ENCODE data around the gene ACAA1.

Gene ACAA1

DNA sequence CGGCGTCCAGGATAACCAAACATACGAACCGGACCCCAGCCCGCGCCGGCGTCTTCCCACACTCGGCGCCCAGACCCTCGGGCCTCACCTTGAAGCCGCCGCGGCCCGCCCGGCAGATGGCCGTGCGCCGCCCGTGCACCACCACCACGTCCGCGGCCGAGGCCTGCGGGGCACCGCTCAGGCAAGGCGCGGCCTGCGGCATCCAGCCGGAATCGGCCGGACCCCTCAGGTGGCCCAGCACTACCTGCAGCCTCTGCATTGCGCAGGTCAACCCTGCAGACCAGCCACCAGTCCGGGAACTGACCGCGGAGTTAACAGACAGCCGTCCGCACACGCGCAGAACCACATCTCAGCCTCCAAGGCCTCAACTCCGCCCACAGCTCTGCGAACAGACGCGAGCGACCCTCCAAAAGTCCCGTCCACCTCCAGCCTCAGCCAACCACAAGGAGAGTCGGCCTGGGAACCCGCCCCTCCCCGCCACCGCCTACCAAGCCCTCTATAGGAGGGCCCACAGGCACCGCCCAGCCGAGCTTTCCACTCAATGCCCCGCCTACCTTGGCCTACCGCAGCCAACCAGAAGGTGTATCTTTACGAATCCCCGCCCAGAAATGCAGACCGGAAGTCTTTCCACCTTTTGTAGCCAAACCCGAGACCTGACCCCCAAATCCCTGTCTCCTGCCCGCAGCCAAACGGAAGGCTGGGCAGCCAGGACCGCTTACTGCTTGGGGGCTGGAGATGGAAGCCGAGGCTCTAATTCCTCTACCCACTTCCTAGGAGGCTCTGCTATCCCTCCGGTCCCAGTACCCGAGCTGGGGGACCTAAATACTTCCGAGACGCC lies at the start of gene ACAA1:
ACAA1 (minus strand) TSS at position 351 of the 838 bp plus-strand sequence; CDS start at position 259, 92 bp downstream.
- H3K27me3 ChIP-seq (ENCODE audit: insufficient read depth, low read depth, severe bottlenecking), result no peaks in the 10 kb centered on the region
- H3K9me3 ChIP-seq (ENCODE audit: severe bottlenecking), result no peaks in the 10 kb centered on the region
- H3K36me3 ChIP-seq, result peaks cover 14% of the 10 kb centered on the region
- peak within 1 kb of the TSS; percentile 82 for H3K4me3 ChIP-seq (ENCODE audit: low read depth, low read length)
- H3K27ac ChIP-seq, result peak within 1 kb of the TSS; percentile 52
- TF ChIP-seq, protein P1, sequence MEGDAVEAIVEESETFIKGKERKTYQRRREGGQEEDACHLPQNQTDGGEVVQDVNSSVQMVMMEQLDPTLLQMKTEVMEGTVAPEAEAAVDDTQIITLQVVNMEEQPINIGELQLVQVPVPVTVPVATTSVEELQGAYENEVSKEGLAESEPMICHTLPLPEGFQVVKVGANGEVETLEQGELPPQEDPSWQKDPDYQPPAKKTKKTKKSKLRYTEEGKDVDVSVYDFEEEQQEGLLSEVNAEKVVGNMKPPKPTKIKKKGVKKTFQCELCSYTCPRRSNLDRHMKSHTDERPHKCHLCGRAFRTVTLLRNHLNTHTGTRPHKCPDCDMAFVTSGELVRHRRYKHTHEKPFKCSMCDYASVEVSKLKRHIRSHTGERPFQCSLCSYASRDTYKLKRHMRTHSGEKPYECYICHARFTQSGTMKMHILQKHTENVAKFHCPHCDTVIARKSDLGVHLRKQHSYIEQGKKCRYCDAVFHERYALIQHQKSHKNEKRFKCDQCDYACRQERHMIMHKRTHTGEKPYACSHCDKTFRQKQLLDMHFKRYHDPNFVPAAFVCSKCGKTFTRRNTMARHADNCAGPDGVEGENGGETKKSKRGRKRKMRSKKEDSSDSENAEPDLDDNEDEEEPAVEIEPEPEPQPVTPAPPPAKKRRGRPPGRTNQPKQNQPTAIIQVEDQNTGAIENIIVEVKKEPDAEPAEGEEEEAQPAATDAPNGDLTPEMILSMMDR (IDR thresholded peaks at IDR 0.05; ENCODE audit: low read depth, low read length), result no peak
- DNase-seq, result peak; percentile 99

DNA sequence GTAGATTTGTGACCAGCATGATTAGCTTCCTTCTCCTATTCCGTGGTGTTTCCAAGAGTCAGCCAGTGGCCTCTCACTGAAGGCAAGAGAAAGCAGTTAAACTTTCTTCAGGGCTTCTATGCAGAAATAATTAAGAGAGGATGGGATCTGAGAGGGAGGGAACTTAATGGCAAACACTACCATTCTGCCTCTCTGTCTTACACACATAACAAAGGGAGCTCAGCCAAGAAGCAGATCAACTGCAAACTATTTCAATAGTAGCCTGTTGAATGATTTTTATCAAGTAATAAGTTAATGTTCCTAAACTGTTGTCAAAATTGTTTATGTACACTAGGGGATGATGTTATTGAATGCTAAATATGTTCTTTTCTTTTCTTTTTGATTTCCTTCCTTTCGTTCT lies 40.3 kb upstream of the ACAA1 start:
- H3K27ac ChIP-seq, result no peak overlapping the region
- no peaks in the 10 kb centered on the region for H3K36me3 ChIP-seq
- H3K9me3 ChIP-seq (ENCODE audit: severe bottlenecking), result no peaks in the 10 kb centered on the region
- no peak overlapping the region for H3K4me3 ChIP-seq (ENCODE audit: low read depth, low read length)
- TF ChIP-seq, protein P1 (IDR thresholded peaks at IDR 0.05; ENCODE audit: low read depth, low read length), result no peak
- no peaks in the 10 kb centered on the region for H3K27me3 ChIP-seq (ENCODE audit: insufficient read depth, low read depth, severe bottlenecking)
- DNase-seq, result no peak

- Histone ChIP-seq H3K27ac (no peak overlapping the region), H3K9me3 (ENCODE audit: severe bottlenecking) (no peaks in the 10 kb centered on the region), H3K36me3 (no peaks in the 10 kb centered on the region), H3K4me3 (ENCODE audit: low read depth, low read length) (no peak overlapping the region), H3K27me3 (ENCODE audit: insufficient read depth, low read depth, severe bottlenecking) (no peaks in the 10 kb centered on the region)
- TF ChIP-seq, protein P1 (IDR thresholded peaks at IDR 0.05; ENCODE audit: low read depth, low read length), result no peak
- DNase-seq, result no peak
Observed at GRCh38 chr3:38173834-38174418, 37.0 kb upstream of the ACAA1 start.

- no peak overlapping the region for H3K27ac ChIP-seq
- H3K27me3 ChIP-seq (ENCODE audit: insufficient read depth, low read depth, severe bottlenecking), result no peaks in the 10 kb centered on the region
- no peaks in the 10 kb centered on the region for H3K9me3 ChIP-seq (ENCODE audit: severe bottlenecking)
- TF ChIP-seq, protein P1 (IDR thresholded peaks at IDR 0.05; ENCODE audit: low read depth, low read length), result no peak
- no peaks in the 10 kb centered on the region for H3K36me3 ChIP-seq
- H3K4me3 ChIP-seq (ENCODE audit: low read depth, low read length), result no peak overlapping the region
- no peak for DNase-seq
Observed at GRCh38 chr3:38171622-38172021, 34.7 kb upstream of the ACAA1 start.

DNA sequence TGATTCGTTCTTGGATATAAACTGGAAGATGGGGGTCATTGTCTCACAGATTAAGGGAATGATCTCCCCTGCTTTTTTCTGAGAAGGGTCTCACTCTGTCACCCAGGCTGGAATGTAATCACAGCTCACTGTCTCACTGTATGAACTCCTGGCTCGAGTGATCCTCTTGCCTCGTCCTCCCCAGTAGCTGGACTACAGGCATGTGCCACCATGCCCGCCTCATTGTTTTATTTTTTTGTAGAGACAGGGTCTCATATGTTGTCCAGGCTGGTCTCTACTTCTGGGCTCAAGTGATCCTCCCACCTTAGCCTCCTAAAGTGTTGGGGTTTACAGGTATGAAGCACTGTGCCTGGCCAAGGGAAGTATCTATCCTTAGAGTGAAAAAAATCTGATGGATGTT lies 33.8 kb upstream of the ACAA1 start:
- peaks cover 2% of the 10 kb centered on the region; the same call in 1 of the 2 replicates for H3K36me3 ChIP-seq
- H3K4me3 ChIP-seq (ENCODE audit: low read depth, low read length), result no peak overlapping the region
- no peaks in the 10 kb centered on the region for H3K9me3 ChIP-seq (ENCODE audit: severe bottlenecking)
- H3K27me3 ChIP-seq (ENCODE audit: insufficient read depth, low read depth, severe bottlenecking), result no peaks in the 10 kb centered on the region
- no peak overlapping the region for H3K27ac ChIP-seq
- no peak for DNase-seq
- TF ChIP-seq, protein P1 (IDR thresholded peaks at IDR 0.05; ENCODE audit: low read depth, low read length), result no peak

All from WERI-Rb-1 (cell line).